ENCODE measurements around the gene AASDH.

DNA sequence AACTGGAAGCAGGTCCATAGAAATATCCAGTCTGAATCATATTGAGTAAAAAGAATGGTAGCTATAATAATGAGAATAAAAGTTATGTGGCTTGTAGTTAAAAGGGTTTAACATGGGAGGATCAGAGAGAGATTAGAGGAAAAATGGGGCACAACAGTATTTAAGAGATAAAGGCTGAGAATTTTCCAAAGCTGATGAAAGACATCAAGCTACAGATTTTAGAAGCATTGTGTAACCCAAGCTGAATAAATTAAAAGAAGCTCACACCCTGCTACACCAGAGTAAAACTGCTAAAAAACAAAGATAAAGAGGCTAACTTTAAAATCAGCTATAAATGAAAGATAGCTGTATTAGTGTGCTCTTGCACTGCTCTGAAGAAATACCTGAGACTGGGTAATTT is 94.2 kb downstream of the AASDH start:
- TF ChIP-seq, protein P1, sequence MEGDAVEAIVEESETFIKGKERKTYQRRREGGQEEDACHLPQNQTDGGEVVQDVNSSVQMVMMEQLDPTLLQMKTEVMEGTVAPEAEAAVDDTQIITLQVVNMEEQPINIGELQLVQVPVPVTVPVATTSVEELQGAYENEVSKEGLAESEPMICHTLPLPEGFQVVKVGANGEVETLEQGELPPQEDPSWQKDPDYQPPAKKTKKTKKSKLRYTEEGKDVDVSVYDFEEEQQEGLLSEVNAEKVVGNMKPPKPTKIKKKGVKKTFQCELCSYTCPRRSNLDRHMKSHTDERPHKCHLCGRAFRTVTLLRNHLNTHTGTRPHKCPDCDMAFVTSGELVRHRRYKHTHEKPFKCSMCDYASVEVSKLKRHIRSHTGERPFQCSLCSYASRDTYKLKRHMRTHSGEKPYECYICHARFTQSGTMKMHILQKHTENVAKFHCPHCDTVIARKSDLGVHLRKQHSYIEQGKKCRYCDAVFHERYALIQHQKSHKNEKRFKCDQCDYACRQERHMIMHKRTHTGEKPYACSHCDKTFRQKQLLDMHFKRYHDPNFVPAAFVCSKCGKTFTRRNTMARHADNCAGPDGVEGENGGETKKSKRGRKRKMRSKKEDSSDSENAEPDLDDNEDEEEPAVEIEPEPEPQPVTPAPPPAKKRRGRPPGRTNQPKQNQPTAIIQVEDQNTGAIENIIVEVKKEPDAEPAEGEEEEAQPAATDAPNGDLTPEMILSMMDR (IDR thresholded peaks at IDR 0.05): no peak
- TF ChIP-seq POLR2A (IDR thresholded peaks at IDR 0.05): no peak
